ENCODE data around the gene DDX27.

The DDX27 gene

GRCh38 chr20:49292010-49292409 lies 72.8 kb downstream of the DDX27 start:
- DNase-seq: no peak

GRCh38 chr20:49293122-49293521 lies 73.9 kb downstream of the DDX27 start:
- no peak for DNase-seq

Data from NCI-H1436 (cell line).